HepG2 (cell line): ENCODE data around the gene VSIG8. TPM values are rescaled to one million over a fixed set of nuclear protein-coding genes. Genes with fewer than 3 reads are reported as not detected.

Experiments
- ATAC-seq: fragments of 200-7000 bp; cut with Tn5 transposase; 3 replicates; pipeline ENCODE4 v1.9.1; 2020; ENCODE audit warnings: mild to moderate bottlenecking, moderate library complexity
- Bru-seq: library from RNA; stranded (reverse); fragments of 400-500 nt; gene quantifications from one replicate; lab custom pipeline; 2021; lab: Mats Ljungman, UMichigan
- BruChase-seq, 2 experiments: library from RNA; stranded (reverse); fragments of 400-500 nt; gene quantifications; one replicate each; lab custom pipeline; 2021; lab: Mats Ljungman, UMichigan
- BruUV-seq: library from RNA; stranded (reverse); fragments of 400-500 nt; replicated peaks from 2 replicates; lab custom pipeline; 2021; lab: Mats Ljungman, UMichigan
- CTCF ChIA-PET: fragments of 300-600 bp; formaldehyde crosslinking; extraction: SDS; loops from one replicate; lab custom pipeline; 2021; ENCODE audit warnings: low total read pairs, inconsistent platforms, low intra/inter-chr PET ratio; lab: Yijun Ruan, JAX
- POLR2A ChIA-PET: fragments of 350-600 bp; sonication (Branson Sonifier 250); formaldehyde crosslinking; loops from one replicate; lab custom pipeline; 2020; ENCODE audit warnings: antibody characterized with exemption, inconsistent platforms; lab: Yijun Ruan, JAX
- DNase-seq: peaks from one replicate; pipeline ENCODE4 v3.0.0-alpha.2; 2015; ENCODE audit warnings: low spot score
- FAIRE-seq: peaks from 3 replicates; lab custom pipeline; 2011; peaks lifted over from hg19 to GRCh38; lab: Jason Lieb, UNC
- H2AFZ ChIP-seq: one replicate; pipeline ENCODE4 v1.6.1; 2011; ENCODE audit warnings: low read length, inconsistent platforms
- H3K27ac ChIP-seq: fragments of 300-600 bp; 3 replicates; pipeline ENCODE4 v1.8.0; 2011; ENCODE audit warnings: mixed run types, mild to moderate bottlenecking, mixed read lengths, low read length, inconsistent platforms; ENCODE audit not compliant: insufficient read depth; ENCODE audit errors: extremely low read length
- H3K27me3 ChIP-seq, 2 experiments: fragments of 200-600 bp in 1 of 2; 2 replicates in 1 of 2; 3 replicates in 1 of 2; pipeline versions ENCODE4 v1.6.0 to v1.8.0; 2011; ENCODE audit warnings: low read length in 2 of 2, mild to moderate bottlenecking in 2 of 2, moderate library complexity in 2 of 2, inconsistent platforms in 1 of 2; ENCODE audit not compliant: insufficient read depth in 2 of 2, control insufficient read depth in 1 of 2
- H3K36me3 ChIP-seq, 2 experiments: fragments of 200-600 bp in 1 of 2; replicated peaks in 1 of 2; 2 replicates in 1 of 2; 3 replicates in 1 of 2; pipeline versions ENCODE4 v1.5.1 to v1.8.0; 2011; ENCODE audit warnings: low read length in 2 of 2, inconsistent platforms in 1 of 2; ENCODE audit not compliant: insufficient read depth in 2 of 2, control insufficient read depth in 1 of 2
- H3K4me1 ChIP-seq: 2 replicates; pipeline ENCODE4 v1.5.1; 2012; ENCODE audit warnings: low read length, inconsistent platforms; ENCODE audit not compliant: insufficient read depth
- H3K4me2 ChIP-seq: 2 replicates; pipeline ENCODE4 v1.6.0; 2011; ENCODE audit warnings: low read depth, low read length, inconsistent platforms
- H3K4me3 ChIP-seq, 3 experiments: fragments of 200-600 bp in 1 of 3; sonication (generic), shearing (Covaris generic) in 1 of 3; replicated peaks in 1 of 3; 2 replicates each; pipeline ENCODE4 v1.5.1; 2011 to 2016; ENCODE audit warnings: low read length in 3 of 3, inconsistent platforms in 2 of 3, low read depth in 2 of 3, mild to moderate bottlenecking in 2 of 3, control low read depth in 1 of 3, mixed read lengths in 1 of 3; ENCODE audit not compliant: insufficient read depth in 1 of 3
- H3K79me2 ChIP-seq: one replicate; pipeline ENCODE4 v1.6.1; 2011; ENCODE audit warnings: low read length, inconsistent platforms; ENCODE audit not compliant: insufficient read depth
- H3K9ac ChIP-seq: 2 replicates; pipeline ENCODE4 v1.6.0; 2011; ENCODE audit warnings: mild to moderate bottlenecking, low read depth, low read length, inconsistent platforms; ENCODE audit not compliant: insufficient read depth
- H3K9me3 ChIP-seq: 2 replicates; pipeline ENCODE4 v1.5.1; 2012; ENCODE audit warnings: mild to moderate bottlenecking, low read length
- H4K20me1 ChIP-seq: 2 replicates; pipeline ENCODE4 v1.6.0; 2011; ENCODE audit warnings: inconsistent platforms, mild to moderate bottlenecking, low read length, moderate library complexity; ENCODE audit not compliant: insufficient read depth
- HCFC1 ChIP-seq: fragments of 150-350 bp; IDR thresholded peaks from 2 replicates; pipeline ENCODE4 v1.6.1; 2014; ENCODE audit warnings: low read depth, low read length
- SIN3A ChIP-seq: IDR thresholded peaks from 2 replicates; pipeline ENCODE4 v1.6.1; 2011; ENCODE audit warnings: low read depth, mild to moderate bottlenecking, control low read depth, low read length, borderline replicate concordance
- SRSF1 ChIP-seq: fragments of 200-400 bp; formaldehyde crosslinking; optimal IDR thresholded peaks from 2 replicates; pipeline ENCODE3; 2017; ENCODE audit warnings: mild to moderate bottlenecking, low read depth, low read length, moderate library complexity
- SUZ12 ChIP-seq: fragments of 150-350 bp; IDR thresholded peaks from 2 replicates; pipeline ENCODE4 v1.6.1; 2014; ENCODE audit warnings: low read depth, low read length
- U2AF1 ChIP-seq: fragments of 200-400 bp; formaldehyde crosslinking; optimal IDR thresholded peaks from 2 replicates; pipeline ENCODE3; 2017; ENCODE audit warnings: mild to moderate bottlenecking, low read depth, low read length
- ZFP82 ChIP-seq: sonication (generic); formaldehyde crosslinking; IDR thresholded peaks from 2 replicates; pipeline ENCODE4 v1.5.1; 2020; ENCODE audit warnings: mild to moderate bottlenecking, missing genetic modification reagents, borderline replicate concordance
- ZNF496 ChIP-seq: sonication (generic); formaldehyde crosslinking; IDR thresholded peaks from 2 replicates; pipeline ENCODE4 v1.8.1; 2023; ENCODE audit warnings: mild to moderate bottlenecking, moderate library complexity, missing genetic modification reagents; ENCODE audit not compliant: insufficient replicate concordance
- ZNF562 ChIP-seq: sonication (generic); formaldehyde crosslinking; IDR thresholded peaks from 2 replicates; pipeline ENCODE4 v1.8.0; 2022; ENCODE audit warnings: missing genetic modification reagents, borderline replicate concordance
- WGBS: methylation state at CpG from one replicate; pipeline ENCODE4 v1.1.6; 2017; ENCODE audit warnings: low lambda C conversion rate; 5-methylcytosine and 5-hydroxymethylcytosine counted together
- in situ Hi-C: cut with HindIII; loops from 2 replicates; pipeline ENCODE4 v1.10.0; 2017; ENCODE audit warnings: low pct_unique_long_range_greater_than_20kb; ENCODE audit not compliant: extremely low pct_ligation_motif_present
- intact Hi-C: fragments of 100-400 bp; cut with micrococcal nuclease; formaldehyde crosslinking; loops from one replicate; pipeline ENCODE4 v1.10.0; 2022; ENCODE audit not compliant: unreplicated experiment
- long read RNA-seq, 2 experiments: library from RNA in 1 of 2; library from polyadenylated mRNA in 1 of 2; stranded (forward) in 1 of 2; unstranded in 1 of 2; transcript quantifications; one replicate each; pipeline ENCODE4 v2.0.0, GENCODE V29; 2019 to 2022
- polyA minus RNA-seq, 3 experiments: library from RNA; depleted of rRNA, polyadenylated mRNA; stranded (reverse); fragments of >200 nt; gene quantifications; 2 replicates each; pipeline ENCODE4 v1.2.3, GENCODE V29; 2011; ENCODE audit warnings: low replicate concordance in 1 of 3
- polyA plus RNA-seq, 8 experiments: library from polyadenylated mRNA; depleted of rRNA in 3 of 8; stranded (reverse) in 7 of 8; unstranded in 1 of 8; fragments of >200 nt; fragmentation: Illumina TruSeq in 4 of 8; extraction: Trizol in 4 of 8; gene quantifications; 2 replicates each; pipeline versions ENCODE4 v1.2.1 to v1.2.3, GENCODE V29; 2011 to 2016; ENCODE audit warnings: low read depth in 4 of 8, missing spikeins in 1 of 8, mixed read lengths in 1 of 8; ENCODE audit not compliant: insufficient read depth in 1 of 8
- total RNA-seq, 5 experiments: library from RNA; depleted of rRNA; stranded (reverse); fragments of >200 nt; fragmentation: Illumina TruSeq; extraction: Trizol; gene quantifications; 2 replicates each; pipeline ENCODE4 v1.2.3, GENCODE V29; 2016; ENCODE audit warnings: low read depth in 1 of 5

Gene VSIG8
- total RNA-seq (2016; rRNA removed; fragmentation: Illumina TruSeq; extraction: Trizol) = not detected in 2 replicates
- total RNA-seq (2016; cell fraction: cytosol; rRNA removed; fragmentation: Illumina TruSeq; extraction: Trizol; ENCODE audit: low read depth) = not detected in 2 replicates
- total RNA-seq (2016; cell fraction: insoluble cytoplasmic fraction; rRNA removed; fragmentation: Illumina TruSeq; extraction: Trizol) = not detected in 2 replicates
- total RNA-seq (2016; cell fraction: membrane; rRNA removed; fragmentation: Illumina TruSeq; extraction: Trizol) = not detected in 2 replicates
- not detected in 2 replicates for total RNA-seq (2016; cell fraction: nucleus; rRNA removed; fragmentation: Illumina TruSeq; extraction: Trizol)
- not detected in 2 replicates for polyA plus RNA-seq (2011; rRNA removed)
- not detected in 2 replicates for polyA plus RNA-seq (2011; cell fraction: cytosol; rRNA removed)
- polyA plus RNA-seq (2011; cell fraction: nucleus; rRNA removed) = not detected in 2 replicates
- not detected in 2 replicates for polyA plus RNA-seq (2012)
- polyA plus RNA-seq (2016; cell fraction: cytosol; fragmentation: Illumina TruSeq; extraction: Trizol; ENCODE audit: low read depth) = not detected in 2 replicates
- polyA plus RNA-seq (2016; cell fraction: insoluble cytoplasmic fraction; fragmentation: Illumina TruSeq; extraction: Trizol; ENCODE audit: low read depth) = not detected in 2 replicates
- polyA plus RNA-seq (2016; cell fraction: membrane; fragmentation: Illumina TruSeq; extraction: Trizol; ENCODE audit: low read depth) = not detected in 2 replicates
- polyA plus RNA-seq (2016; cell fraction: nucleus; fragmentation: Illumina TruSeq; extraction: Trizol; ENCODE audit: insufficient read depth, low read depth) = not detected in 2 replicates
- not detected in 2 replicates for polyA minus RNA-seq (2011; rRNA and poly(A)+ RNA removed; ENCODE audit: low replicate concordance)
- not detected in 2 replicates for polyA minus RNA-seq (2011; cell fraction: cytosol; rRNA and poly(A)+ RNA removed)
- not detected in 2 replicates for polyA minus RNA-seq (2011; cell fraction: nucleus; rRNA and poly(A)+ RNA removed)
- Bru-seq, nascent RNA = not detected
- BruChase-seq, experiment 1, labeled RNA remaining after a 6-hour chase = not detected
- not detected for BruChase-seq, experiment 2, labeled RNA remaining after a 2-hour chase
- long read RNA-seq, experiment 1 = 0 reads
- long read RNA-seq, experiment 2 = 0 reads

- intact Hi-C loops (no loop called here), in situ Hi-C loops (no loop called here)
- CTCF ChIA-PET = no interaction called here
- Histone ChIP-seq H3K4me3 (no peak within 1 kb of the TSS), H3K4me1 (no peaks in the 10 kb centered on the region), H3K36me3 (no peaks in the 10 kb centered on the region), H3K27me3 (peaks cover 6 to 28% of the 10 kb centered on the region in 2 experiments; a peak in 3 of 5 replicates), H3K4me2 (no peak within 1 kb of the TSS), H3K79me2 (no peaks in the 10 kb centered on the region), H3K9me3 (no peaks in the 10 kb centered on the region), H3K9ac (no peak within 1 kb of the TSS), H2AFZ (no peak within 1 kb of the TSS), H4K20me1 (no peaks in the 10 kb centered on the region), H3K27ac (no peak within 1 kb of the TSS)
- FAIRE-seq = no peak
- BruUV-seq = no TSS peak
- WGBS = 5% methylated on average over 4 of the region's 4 CpGs
- no peak for ATAC-seq
- POLR2A ChIA-PET = no interaction called here
- TF ChIP-seq ZNF496 (CRISPR knock-in tag) (no peak), SUZ12 (no peak), HCFC1 (no peak), SRSF1 (no peak), ZFP82 (CRISPR knock-in tag) (no peak), SIN3A (no peak), U2AF1 (no peak), ZNF562 (CRISPR knock-in tag) (no peak)
- no peak for DNase-seq
Measured at GRCh38 chr1:159862557-159862956, at the start of gene VSIG8. VSIG8 (minus strand) TSS chr1:159862657; CDS start chr1:159862521, 136 bp downstream.
